Medulla oblongata (tissue), 1 donor: ENCODE measurements around the gene SUN1.
"Not testable (repeated sequence)": the region's sequence is repeated elsewhere in the genome, so short reads cannot be mapped to it uniquely, and the experiment has no call there.

Experiments used
- DNase-seq: peaks from one replicate; pipeline ENCODE4 v3.0.0-alpha.2; 2015; ENCODE audit errors: extremely low spot score

The SUN1 gene

GRCh38 chr7:833601-834258 lies 1.5 kb downstream of the SUN1 start:
- no peak for DNase-seq

GRCh38 chr7:834277-834676 lies 2.0 kb downstream of the SUN1 start:
- no peak for DNase-seq

- DNase-seq: no peak
Measured at GRCh38 chr7:835021-835420, 2.7 kb downstream of the SUN1 start.

- peak; percentile 47 for DNase-seq
Measured at GRCh38 chr7:835485-836401, 3.5 kb downstream of the SUN1 start.

GRCh38 chr7:836429-836828 lies 4.2 kb downstream of the SUN1 start:
- DNase-seq: no peak

GRCh38 chr7:837001-837400 lies 4.7 kb downstream of the SUN1 start:
- no peak for DNase-seq

- DNase-seq: no peak
Measured at GRCh38 chr7:840001-840600, 7.8 kb downstream of the SUN1 start.

GRCh38 chr7:841943-842342 lies 9.7 kb downstream of the SUN1 start:
- no peak for DNase-seq

GRCh38 chr7:842431-843031 lies 10.3 kb downstream of the SUN1 start:
- DNase-seq: peak; percentile 78

- no peak for DNase-seq
Measured at GRCh38 chr7:843230-843629, 11.0 kb downstream of the SUN1 start.

- no peak for DNase-seq
Measured at GRCh38 chr7:844043-844442, 11.8 kb downstream of the SUN1 start.

- no peak for DNase-seq
Measured at GRCh38 chr7:844514-844913, 12.2 kb downstream of the SUN1 start.

- DNase-seq: no peak
Measured at GRCh38 chr7:845091-845490, 12.8 kb downstream of the SUN1 start.

GRCh38 chr7:845731-846130 lies 13.5 kb downstream of the SUN1 start:
- DNase-seq: no peak

GRCh38 chr7:846958-847650 lies 14.8 kb downstream of the SUN1 start:
- not testable (repeated sequence) for DNase-seq

GRCh38 chr7:847728-848127 lies 15.5 kb downstream of the SUN1 start:
- DNase-seq: not testable (repeated sequence)

- no peak for DNase-seq
Measured at GRCh38 chr7:849145-849544, 16.9 kb downstream of the SUN1 start.

- DNase-seq: no peak
Measured at GRCh38 chr7:849781-850180, 17.5 kb downstream of the SUN1 start.

GRCh38 chr7:851204-851603 lies 18.9 kb downstream of the SUN1 start:
- DNase-seq: no peak

GRCh38 chr7:853366-854117 lies 21.3 kb downstream of the SUN1 start:
- DNase-seq: no peak
